MM.1S (cell line): ENCODE measurements around the gene NAALADL2.

Source experiments
- DNase-seq: peaks from one replicate; pipeline ENCODE4 v3.0.0-alpha.2; 2015
- H2AFZ ChIP-seq: fragments of 300-600 bp; sonication (generic); 2 replicates; pipeline ENCODE4 v1.6.0; 2016; ENCODE audit warnings: antibody characterized with exemption, low read length
- H3F3A ChIP-seq: fragments of 300-600 bp; sonication (generic); 2 replicates; pipeline ENCODE4 v1.6.1; 2016; ENCODE audit warnings: mild to moderate bottlenecking, antibody characterized with exemption, low read length, moderate library complexity, mixed read lengths; ENCODE audit not compliant: insufficient read depth
- H3K27ac ChIP-seq: fragments of 300-600 bp; sonication (generic); 2 replicates; pipeline ENCODE4 v1.5.1; 2016; ENCODE audit warnings: mild to moderate bottlenecking, low read length
- H3K27me3 ChIP-seq: fragments of 300-600 bp; sonication (generic); replicated peaks from 2 replicates; pipeline ENCODE4 v1.6.0; 2016; ENCODE audit warnings: low read length; ENCODE audit not compliant: insufficient read depth
- H3K36me3 ChIP-seq: fragments of 300-600 bp; sonication (generic); replicated peaks from 2 replicates; pipeline ENCODE4 v1.6.1; 2016; ENCODE audit warnings: mild to moderate bottlenecking, low read length, mixed read lengths; ENCODE audit not compliant: insufficient read depth
- H3K4me1 ChIP-seq: fragments of 300-600 bp; sonication (generic); 2 replicates; pipeline ENCODE4 v1.6.1; 2016; ENCODE audit warnings: low read length, mixed read lengths
- H3K4me2 ChIP-seq: fragments of 300-600 bp; sonication (generic); 2 replicates; pipeline ENCODE4 v1.6.0; 2016; ENCODE audit warnings: low read depth, low read length
- H3K4me3 ChIP-seq: fragments of 300-600 bp; sonication (generic); 2 replicates; pipeline ENCODE4 v1.5.1; 2016; ENCODE audit warnings: low read length, mixed read lengths
- H3K79me2 ChIP-seq: fragments of 300-600 bp; sonication (generic); 2 replicates; pipeline ENCODE4 v1.6.1; 2016; ENCODE audit warnings: mixed run types, low read length, mixed read lengths
- H3K9ac ChIP-seq: fragments of 300-600 bp; sonication (generic); 2 replicates; pipeline ENCODE4 v1.6.1; 2016; ENCODE audit warnings: low read length, mixed read lengths
- H3K9me2 ChIP-seq: fragments of 300-600 bp; sonication (generic); replicated peaks from 2 replicates; pipeline ENCODE4 v1.6.1; 2016; ENCODE audit warnings: mild to moderate bottlenecking, low read length, mixed read lengths; ENCODE audit not compliant: insufficient read depth
- H3K9me3 ChIP-seq: fragments of 300-600 bp; sonication (generic); replicated peaks from 2 replicates; pipeline ENCODE4 v1.6.1; 2016; ENCODE audit warnings: mild to moderate bottlenecking, low read length, mixed read lengths; ENCODE audit not compliant: insufficient read depth
- H4K20me1 ChIP-seq: fragments of 300-600 bp; sonication (generic); 2 replicates; pipeline ENCODE4 v1.6.1; 2016; ENCODE audit warnings: mild to moderate bottlenecking, low read length, moderate library complexity, mixed read lengths; ENCODE audit not compliant: insufficient read depth
- EZH2 ChIP-seq: fragments of 300-600 bp; sonication (generic); optimal IDR thresholded peaks from 2 replicates; pipeline ENCODE3; 2017; ENCODE audit warnings: low read depth, mild to moderate bottlenecking, antibody characterized with exemption, low read length, mixed read lengths
- EZH2phosphoT487 ChIP-seq: fragments of 300-600 bp; sonication (generic); IDR thresholded peaks from 2 replicates; pipeline ENCODE4 v1.6.1; 2018; ENCODE audit warnings: antibody characterized with exemption, low read length
- TF ChIP-seq, protein P1 (sequence below): fragments of 300-600 bp; sonication (generic); IDR thresholded peaks from 2 replicates; pipeline ENCODE4 v1.5.1; 2016; ENCODE audit warnings: antibody characterized with exemption, low read length, mixed read lengths

The NAALADL2 gene

GRCh38 chr3:175397372-175397771, 538.2 kb downstream of the NAALADL2 start:
- Histone ChIP-seq H3K9ac (no peak overlapping the region), H3K4me2 (no peak overlapping the region), H3F3A (no peaks in the 10 kb centered on the region), H3K27ac (no peak overlapping the region), H3K9me3 (0 out of 2 replicates have a peak, but pooled peaks cover 4% of the 10 kb centered on the region), H3K4me1 (no peaks in the 10 kb centered on the region), H3K36me3 (no peaks in the 10 kb centered on the region), H3K4me3 (no peak overlapping the region), H4K20me1 (no peaks in the 10 kb centered on the region), H2AFZ (no peak overlapping the region), H3K9me2 (no peaks in the 10 kb centered on the region), H3K27me3 (no peaks in the 10 kb centered on the region), H3K79me2 (no peaks in the 10 kb centered on the region)
- TF ChIP-seq EZH2phosphoT487 (no peak), EZH2 (no peak)
- DNase-seq, result no peak

DNA sequence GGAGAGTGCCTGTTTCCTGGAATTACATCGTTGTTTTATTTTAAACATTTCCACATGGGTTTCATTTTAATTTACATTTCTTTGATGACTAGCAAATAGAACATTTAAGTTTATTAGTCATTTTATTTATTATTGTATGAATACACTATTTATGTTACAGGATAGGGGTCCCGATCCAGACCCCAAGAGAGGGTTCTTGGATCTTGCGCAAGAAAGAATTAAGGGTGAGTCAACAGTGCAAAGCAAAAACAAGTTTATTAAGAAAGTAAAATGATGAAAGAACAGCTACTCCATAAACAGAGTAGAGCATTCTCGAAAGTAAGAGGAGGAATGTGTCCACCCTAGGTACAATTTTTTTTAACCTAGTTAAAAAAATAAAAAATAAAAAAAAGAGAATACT, 539.5 kb downstream of the NAALADL2 start:
- H3K27ac ChIP-seq, result no peak overlapping the region
- no peak overlapping the region for H3K4me2 ChIP-seq
- no peak overlapping the region for H2AFZ ChIP-seq
- no peaks in the 10 kb centered on the region for H3K36me3 ChIP-seq
- TF ChIP-seq, protein P1, sequence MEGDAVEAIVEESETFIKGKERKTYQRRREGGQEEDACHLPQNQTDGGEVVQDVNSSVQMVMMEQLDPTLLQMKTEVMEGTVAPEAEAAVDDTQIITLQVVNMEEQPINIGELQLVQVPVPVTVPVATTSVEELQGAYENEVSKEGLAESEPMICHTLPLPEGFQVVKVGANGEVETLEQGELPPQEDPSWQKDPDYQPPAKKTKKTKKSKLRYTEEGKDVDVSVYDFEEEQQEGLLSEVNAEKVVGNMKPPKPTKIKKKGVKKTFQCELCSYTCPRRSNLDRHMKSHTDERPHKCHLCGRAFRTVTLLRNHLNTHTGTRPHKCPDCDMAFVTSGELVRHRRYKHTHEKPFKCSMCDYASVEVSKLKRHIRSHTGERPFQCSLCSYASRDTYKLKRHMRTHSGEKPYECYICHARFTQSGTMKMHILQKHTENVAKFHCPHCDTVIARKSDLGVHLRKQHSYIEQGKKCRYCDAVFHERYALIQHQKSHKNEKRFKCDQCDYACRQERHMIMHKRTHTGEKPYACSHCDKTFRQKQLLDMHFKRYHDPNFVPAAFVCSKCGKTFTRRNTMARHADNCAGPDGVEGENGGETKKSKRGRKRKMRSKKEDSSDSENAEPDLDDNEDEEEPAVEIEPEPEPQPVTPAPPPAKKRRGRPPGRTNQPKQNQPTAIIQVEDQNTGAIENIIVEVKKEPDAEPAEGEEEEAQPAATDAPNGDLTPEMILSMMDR, result no peak
- TF ChIP-seq EZH2phosphoT487 (no peak), EZH2 (no peak)
- no peak overlapping the region for H3K9ac ChIP-seq
- H3K4me1 ChIP-seq, result no peaks in the 10 kb centered on the region
- H3F3A ChIP-seq, result no peaks in the 10 kb centered on the region
- no peak for DNase-seq
- 0 out of 2 replicates have a peak, but pooled peaks cover 4% of the 10 kb centered on the region for H3K9me3 ChIP-seq
- H4K20me1 ChIP-seq, result no peaks in the 10 kb centered on the region
- no peaks in the 10 kb centered on the region for H3K9me2 ChIP-seq
- H3K4me3 ChIP-seq, result no peak overlapping the region
- no peaks in the 10 kb centered on the region for H3K27me3 ChIP-seq
- H3K79me2 ChIP-seq, result no peaks in the 10 kb centered on the region

DNA sequence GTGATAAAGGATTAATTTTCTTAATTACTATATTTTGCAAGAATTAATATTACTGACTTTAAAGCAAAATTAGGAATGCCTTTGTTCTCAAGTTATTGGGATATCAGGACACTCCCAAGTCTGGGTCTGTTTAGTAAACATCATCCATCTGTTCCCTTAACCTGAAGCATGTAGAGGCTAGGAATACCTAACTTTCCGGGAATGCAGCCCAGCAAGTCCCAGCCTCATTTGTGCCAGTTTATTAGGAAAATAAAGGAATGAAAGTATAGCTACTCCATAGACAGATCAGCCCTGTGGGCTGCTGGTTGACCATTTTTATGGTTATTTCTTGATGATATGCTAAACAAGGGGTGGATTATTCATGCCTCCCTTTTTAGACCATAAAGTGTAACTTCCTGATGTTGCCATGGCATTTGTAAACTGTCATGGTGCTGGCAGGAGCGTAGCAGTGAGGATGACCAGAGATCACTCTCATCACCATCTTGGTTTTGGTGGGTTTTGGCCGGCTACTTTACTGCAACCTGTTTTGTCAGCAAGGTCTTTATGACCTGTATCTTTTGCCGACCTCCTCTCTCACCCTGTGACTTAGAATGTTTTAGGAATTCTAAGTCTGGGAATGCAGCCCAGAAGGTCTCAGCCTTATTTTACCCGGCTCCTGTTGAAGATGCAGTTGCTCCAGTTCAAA, 540.2 kb downstream of the NAALADL2 start:
- Histone ChIP-seq H3K9ac (no peak overlapping the region), H3K4me3 (no peak overlapping the region), H2AFZ (no peak overlapping the region), H3F3A (no peaks in the 10 kb centered on the region), H3K79me2 (no peaks in the 10 kb centered on the region), H3K9me3 (0 out of 2 replicates have a peak, but pooled peaks cover 4% of the 10 kb centered on the region), H3K27ac (no peak overlapping the region), H3K4me1 (no peaks in the 10 kb centered on the region), H3K27me3 (no peaks in the 10 kb centered on the region), H3K4me2 (no peak overlapping the region), H3K36me3 (no peaks in the 10 kb centered on the region), H4K20me1 (no peaks in the 10 kb centered on the region), H3K9me2 (no peaks in the 10 kb centered on the region)
- no peak for DNase-seq
- TF ChIP-seq EZH2phosphoT487 (no peak), EZH2 (no peak)
- TF ChIP-seq, protein P1, result no peak

GRCh38 chr3:175404027-175404426, 544.9 kb downstream of the NAALADL2 start:
- Histone ChIP-seq H3K9me3 (no peaks in the 10 kb centered on the region), H3K9ac (no peak overlapping the region), H3K79me2 (no peaks in the 10 kb centered on the region), H4K20me1 (no peaks in the 10 kb centered on the region), H3K4me2 (no peak overlapping the region), H3K4me3 (no peak overlapping the region), H3K4me1 (no peaks in the 10 kb centered on the region), H3K27ac (no peak overlapping the region), H3K9me2 (no peaks in the 10 kb centered on the region), H3K27me3 (no peaks in the 10 kb centered on the region), H2AFZ (no peak overlapping the region), H3K36me3 (no peaks in the 10 kb centered on the region), H3F3A (no peaks in the 10 kb centered on the region)
- no peak for TF ChIP-seq EZH2
- TF ChIP-seq, protein P1, result no peak
- no peak for TF ChIP-seq EZH2phosphoT487
- DNase-seq, result no peak
